Spleen (tissue), 7 donors: ENCODE data around the gene CSE1L.

Source experiments
- CTCF ChIP-seq, 11 experiments: fragments of 200-600 bp in 7 of 11; fragments of 450-650 bp in 4 of 11; sonication (generic) in 4 of 11; IDR thresholded peaks in 8 of 11; conservative IDR thresholded peaks in 3 of 11; 1 replicate in 7 of 11; 2 replicates in 4 of 11; pipeline versions ENCODE4 v1.4.0 to v1.8.0; 2016 to 2021; ENCODE audit warnings: antibody characterized with exemption in 11 of 11, inconsistent platforms in 4 of 11, mild to moderate bottlenecking in 1 of 11
- POLR2A ChIP-seq, 3 donors: fragments of 450-650 bp; IDR thresholded peaks; one replicate each; pipeline ENCODE4 v1.5.1; 2017; ENCODE audit warnings: antibody characterized with exemption in 3 of 3, mild to moderate bottlenecking in 1 of 3
- POLR2AphosphoS5 ChIP-seq, 3 donors: sonication (generic); formaldehyde crosslinking; IDR thresholded peaks; one replicate each; pipeline ENCODE4 v1.5.1; 2017; ENCODE audit warnings: antibody characterized with exemption in 3 of 3
- donor health status: DM: no; HTN: no; CAD: no; lungs with moderate emphysema.
- donor health status: DM: no; HTN: no; CAD: no.
- donor health status: DM: no; HTN: no; CAD: no.

- no peak for TF ChIP-seq CTCF (IDR thresholded peaks at IDR 0.05 in 8 of 11, conservative IDR thresholded peaks at IDR 0.05 in 3 of 11)
- TF ChIP-seq POLR2A (IDR thresholded peaks at IDR 0.05): no peak
- TF ChIP-seq POLR2AphosphoS5 (IDR thresholded peaks at IDR 0.05): no peak
Observed at GRCh38 chr20:49096203-49096730, 50.2 kb downstream of the CSE1L start.
